Muscle layer of colon (tissue), 2 donors: ENCODE measurements around the gene FGF19.

ENCODE experiments used
- H3K27ac ChIP-seq: one replicate; pipeline ENCODE4 v1.7.0; 2013; ENCODE audit warnings: low read depth, mild to moderate bottlenecking, low read length, moderate library complexity
- H3K27me3 ChIP-seq, 2 donors: one replicate each; pipeline ENCODE4 v1.7.0; 2013; ENCODE audit warnings: low read length in 2 of 2, mild to moderate bottlenecking in 2 of 2; ENCODE audit not compliant: insufficient read depth in 2 of 2, control insufficient read depth in 1 of 2
- H3K36me3 ChIP-seq: one replicate; pipeline ENCODE4 v1.7.0; 2013; ENCODE audit warnings: mild to moderate bottlenecking, low read length; ENCODE audit not compliant: insufficient read depth
- H3K4me1 ChIP-seq: one replicate; pipeline ENCODE4 v1.7.0; 2013; ENCODE audit warnings: mild to moderate bottlenecking, low read length; ENCODE audit not compliant: insufficient read depth
- H3K4me3 ChIP-seq, 2 donors: one replicate each; pipeline ENCODE4 v1.7.0; 2013; ENCODE audit warnings: low read length in 2 of 2, low read depth in 1 of 2, mild to moderate bottlenecking in 1 of 2, moderate library complexity in 1 of 2
- H3K9ac ChIP-seq: one replicate; pipeline ENCODE4 v1.7.0; 2013; ENCODE audit warnings: low read length
- H3K9me3 ChIP-seq: one replicate; pipeline ENCODE4 v1.7.0; 2013; ENCODE audit warnings: mild to moderate bottlenecking, low read length
- donor health status: abdominal sarcoma.
- donor health status: Adenocarcinoma of cecum.

The FGF19 gene

DNA sequence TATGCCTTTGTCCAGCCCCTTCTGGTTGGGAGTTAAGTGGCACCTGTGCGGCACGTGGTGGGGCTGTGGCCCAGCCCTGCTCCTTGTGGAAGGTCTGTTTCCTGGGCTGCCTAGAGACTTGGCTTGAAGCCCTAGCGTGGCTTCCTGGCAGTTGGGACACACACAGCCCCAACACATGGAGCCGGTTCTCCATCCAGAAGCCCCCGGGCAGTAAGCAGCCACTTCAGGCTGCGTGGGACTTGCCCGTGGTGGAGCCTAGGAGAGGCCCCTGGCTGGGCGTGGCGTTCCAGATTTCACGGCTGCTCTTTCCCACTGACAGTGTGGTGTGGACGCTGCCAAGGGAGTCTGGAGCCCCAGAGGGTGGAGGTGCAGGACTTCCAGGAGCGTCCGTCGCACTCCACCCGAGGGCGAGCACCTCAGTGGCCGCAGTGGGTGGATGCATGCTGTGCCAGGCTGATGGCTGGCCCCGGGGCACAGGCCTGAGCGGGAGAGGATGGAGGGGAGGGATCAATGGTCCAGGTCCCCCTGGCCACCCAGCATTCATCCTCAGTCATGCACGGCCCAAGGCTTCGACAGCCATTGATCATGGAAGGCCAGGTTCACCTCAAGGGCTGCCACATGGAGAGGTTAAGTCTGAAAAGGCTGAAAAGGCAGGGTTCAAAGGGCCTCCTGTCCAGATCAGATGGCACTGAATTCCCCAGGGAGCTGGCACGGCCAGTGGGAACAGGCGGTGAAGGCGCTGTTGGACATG, 53.6 kb downstream of the FGF19 start:
- Histone ChIP-seq H3K4me3 (no peak overlapping the region), H3K36me3 (peaks cover 9% of the 10 kb centered on the region), H3K27me3 (peaks cover 0 to under 1% of the 10 kb centered on the region in 2 donors), H3K9ac (no peak overlapping the region), H3K4me1 (peaks cover 2% of the 10 kb centered on the region), H3K27ac (no peak overlapping the region), H3K9me3 (no peaks in the 10 kb centered on the region)

DNA sequence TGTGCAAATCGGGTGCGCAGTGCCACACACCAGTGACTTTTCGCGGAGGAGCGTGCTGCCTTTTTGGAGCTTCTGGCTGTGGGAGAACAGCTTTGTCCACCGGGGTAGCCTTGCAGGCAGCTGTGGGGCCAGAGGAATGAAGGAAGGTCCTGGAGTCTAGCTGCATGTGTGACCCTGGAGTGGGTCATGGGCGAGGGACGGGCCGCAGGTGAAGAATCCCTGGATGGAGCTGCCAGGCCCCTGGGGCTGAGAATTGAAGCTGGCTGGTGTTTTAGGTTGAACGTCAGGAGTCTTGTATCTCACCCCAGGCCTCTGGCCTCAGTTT, 54.3 kb downstream of the FGF19 start:
- H3K27me3 ChIP-seq: peaks cover 0 to 8% of the 10 kb centered on the region in 2 donors
- H3K9me3 ChIP-seq: no peaks in the 10 kb centered on the region
- H3K4me3 ChIP-seq: no peak overlapping the region
- H3K27ac ChIP-seq: no peak overlapping the region
- H3K4me1 ChIP-seq: peaks cover 8% of the 10 kb centered on the region
- no peak overlapping the region for H3K9ac ChIP-seq
- peaks cover 9% of the 10 kb centered on the region for H3K36me3 ChIP-seq

DNA sequence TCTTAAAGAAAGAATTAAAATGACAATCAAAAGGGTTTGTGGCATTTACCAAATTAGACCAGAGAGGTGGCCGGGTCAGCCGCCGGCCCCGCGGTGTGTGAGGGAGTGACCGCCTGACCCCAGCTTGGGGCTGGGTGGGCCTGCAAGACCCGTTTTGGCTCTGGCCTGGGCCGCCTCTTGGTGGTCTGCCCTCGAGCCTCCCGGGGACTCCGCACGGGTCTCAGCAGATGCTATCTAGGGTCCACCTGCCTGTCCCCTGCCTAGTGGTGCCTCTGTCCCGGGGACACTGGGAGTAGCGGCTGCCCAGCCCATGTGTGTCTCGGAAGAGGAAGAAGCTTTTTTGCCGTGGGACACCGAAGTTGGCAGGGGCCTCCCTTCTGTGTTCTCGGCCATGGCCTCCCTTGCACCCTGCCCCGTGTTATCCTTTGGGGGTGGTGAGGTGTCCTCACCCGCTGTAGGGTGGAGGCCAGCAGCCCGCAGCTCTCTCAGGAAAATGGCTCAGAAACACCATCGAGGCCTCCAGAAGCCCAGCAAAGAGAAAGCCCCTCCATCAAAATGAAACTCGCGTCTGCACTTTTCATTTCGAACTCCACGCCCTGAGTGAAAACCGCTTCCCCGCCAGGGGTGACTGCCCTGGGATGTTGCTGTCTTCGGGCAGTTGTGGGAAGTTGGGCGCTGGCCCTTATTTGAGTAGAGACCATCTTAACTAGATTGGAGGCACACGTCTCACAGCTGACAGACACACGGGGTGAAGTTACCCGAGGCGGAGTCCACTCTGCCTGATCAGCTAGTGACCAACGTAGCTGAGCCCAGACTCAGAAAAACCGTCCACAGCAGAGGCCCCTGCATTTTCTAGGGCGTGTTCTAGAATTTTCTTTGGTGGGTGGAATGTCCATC, 54.9 kb downstream of the FGF19 start:
- no peak overlapping the region for H3K27ac ChIP-seq
- peaks cover 9% of the 10 kb centered on the region for H3K36me3 ChIP-seq
- no peak overlapping the region for H3K4me3 ChIP-seq
- no peaks in the 10 kb centered on the region for H3K9me3 ChIP-seq
- H3K9ac ChIP-seq: no peak overlapping the region
- peaks cover 0 to 9% of the 10 kb centered on the region in 2 donors for H3K27me3 ChIP-seq
- peaks cover 12% of the 10 kb centered on the region for H3K4me1 ChIP-seq
